ENCODE measurements around the gene PCED1B.
"Not testable (repeated sequence)": the region's sequence is repeated elsewhere in the genome, so short reads cannot be mapped to it uniquely, and the experiment has no call there.

GRCh38 chr12:47217595-47217869, 138.1 kb downstream of the PCED1B start:
- not testable (repeated sequence) for TF ChIP-seq POLR2A (IDR thresholded peaks at IDR 0.05; ENCODE audit: extremely low read depth, insufficient read length); MAX (IDR thresholded peaks at IDR 0.05; ENCODE audit: low read depth, low read length); MYC (IDR thresholded peaks at IDR 0.05; ENCODE audit: low read depth, low read length)
- TF ChIP-seq, protein P1, sequence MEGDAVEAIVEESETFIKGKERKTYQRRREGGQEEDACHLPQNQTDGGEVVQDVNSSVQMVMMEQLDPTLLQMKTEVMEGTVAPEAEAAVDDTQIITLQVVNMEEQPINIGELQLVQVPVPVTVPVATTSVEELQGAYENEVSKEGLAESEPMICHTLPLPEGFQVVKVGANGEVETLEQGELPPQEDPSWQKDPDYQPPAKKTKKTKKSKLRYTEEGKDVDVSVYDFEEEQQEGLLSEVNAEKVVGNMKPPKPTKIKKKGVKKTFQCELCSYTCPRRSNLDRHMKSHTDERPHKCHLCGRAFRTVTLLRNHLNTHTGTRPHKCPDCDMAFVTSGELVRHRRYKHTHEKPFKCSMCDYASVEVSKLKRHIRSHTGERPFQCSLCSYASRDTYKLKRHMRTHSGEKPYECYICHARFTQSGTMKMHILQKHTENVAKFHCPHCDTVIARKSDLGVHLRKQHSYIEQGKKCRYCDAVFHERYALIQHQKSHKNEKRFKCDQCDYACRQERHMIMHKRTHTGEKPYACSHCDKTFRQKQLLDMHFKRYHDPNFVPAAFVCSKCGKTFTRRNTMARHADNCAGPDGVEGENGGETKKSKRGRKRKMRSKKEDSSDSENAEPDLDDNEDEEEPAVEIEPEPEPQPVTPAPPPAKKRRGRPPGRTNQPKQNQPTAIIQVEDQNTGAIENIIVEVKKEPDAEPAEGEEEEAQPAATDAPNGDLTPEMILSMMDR (IDR thresholded peaks at IDR 0.05; ENCODE audit: low read depth, low read length): not testable (repeated sequence)
